Sigmoid colon (tissue), 3 donors: ENCODE data around the gene DCTN3.

Source experiments
- CTCF ChIP-seq, 4 experiments: fragments of 450-650 bp in 3 of 4; fragments of 200-600 bp in 1 of 4; IDR thresholded peaks; one replicate each; pipeline ENCODE4 v1.5.1; 2016 to 2019; ENCODE audit warnings: antibody characterized with exemption in 4 of 4, mild to moderate bottlenecking in 3 of 4, moderate library complexity in 2 of 4
- POLR2A ChIP-seq, 2 donors: fragments of 450-650 bp; IDR thresholded peaks; one replicate each; pipeline ENCODE4 v1.6.1; 2016; ENCODE audit warnings: antibody characterized with exemption in 2 of 2, mild to moderate bottlenecking in 2 of 2, moderate library complexity in 2 of 2

- TF ChIP-seq CTCF (IDR thresholded peaks at IDR 0.05) = peak in 3 of 4 experiments; percentile 27 to 39 (median 31)
- peak in 1 of 2 donors; percentile 43 for TF ChIP-seq POLR2A (IDR thresholded peaks at IDR 0.05)
These were observed 26.2 kb upstream of the DCTN3 start, which contains the start of gene GALT for GRCh38 chr9:34646211-34647083.
